ENCODE measurements around the gene FSIP2.

GRCh38 chr2:185734658-185735057 lies 3.9 kb upstream of the FSIP2 start:
- TF ChIP-seq POLR2AphosphoS5 (IDR thresholded peaks at IDR 0.05; ENCODE audit: low read depth, low read length) (no peak), POLR2A (IDR thresholded peaks at IDR 0.05; ENCODE audit: low read depth, low read length) (no peak)
